Stimulated activated CD4-positive, alpha-beta T cell treated with anti-CD3 and anti-CD28 coated beads, Interleukin-1b, Interleukin-23, amount 100 ng/mL, for 4 hours (primary cell): ENCODE measurements around the gene ZNF777.
"Not testable (repeated sequence)": the region's sequence is repeated elsewhere in the genome, so short reads cannot be mapped to it uniquely, and the experiment has no call there.

Experiments used
- DNase-seq, 2 donors: peaks; one replicate each; pipeline ENCODE4 v3.0.0-alpha.2; 2020; ENCODE audit warnings: low read depth in 2 of 2

Gene ZNF777

GRCh38 chr7:149450821-149451220, 10.0 kb downstream of the ZNF777 start:
- no peak for DNase-seq

GRCh38 chr7:149449897-149450296, 11.0 kb downstream of the ZNF777 start:
- DNase-seq = no peak

GRCh38 chr7:149448961-149449360, 11.9 kb downstream of the ZNF777 start:
- DNase-seq = no peak

- DNase-seq = not testable (repeated sequence)
Measured at GRCh38 chr7:149446026-149446425, 14.8 kb downstream of the ZNF777 start.

GRCh38 chr7:149444287-149444686, 16.6 kb downstream of the ZNF777 start:
- no peak for DNase-seq

- no peak for DNase-seq
Measured at GRCh38 chr7:149443523-149443922, 17.3 kb downstream of the ZNF777 start.

- DNase-seq = no peak
Measured at GRCh38 chr7:149442924-149443323, 17.9 kb downstream of the ZNF777 start.

- DNase-seq = no peak
Measured at GRCh38 chr7:149440222-149440621, 20.6 kb downstream of the ZNF777 start.

- DNase-seq = no peak
Measured at GRCh38 chr7:149436358-149436757, 24.5 kb downstream of the ZNF777 start.

- no peak for DNase-seq
Measured at GRCh38 chr7:149433124-149433523, 27.7 kb downstream of the ZNF777 start.

- no peak for DNase-seq
Measured at GRCh38 chr7:149432121-149432691, 28.7 kb downstream of the ZNF777 start.

- no peak for DNase-seq
Measured at GRCh38 chr7:149431486-149432120, 29.3 kb downstream of the ZNF777 start.

GRCh38 chr7:149430192-149430591, 30.7 kb downstream of the ZNF777 start:
- no peak for DNase-seq

GRCh38 chr7:149427893-149428292, 33.0 kb downstream of the ZNF777 start:
- no peak for DNase-seq

GRCh38 chr7:149427096-149427680, 33.7 kb downstream of the ZNF777 start:
- DNase-seq = no peak

GRCh38 chr7:149423449-149424110, 37.3 kb downstream of the ZNF777 start:
- no peak for DNase-seq

GRCh38 chr7:149422914-149423301, 38.0 kb downstream of the ZNF777 start:
- peak; percentile 15 to 41 for DNase-seq

- DNase-seq = peak; percentile 63 to 72
Measured at GRCh38 chr7:149422162-149422913, 38.5 kb downstream of the ZNF777 start.

- DNase-seq = no peak
Measured at GRCh38 chr7:149420006-149420405, 40.9 kb downstream of the ZNF777 start.

GRCh38 chr7:149415391-149416071, 45.3 kb downstream of the ZNF777 start:
- DNase-seq = no peak

GRCh38 chr7:149414745-149415390, 46.0 kb downstream of the ZNF777 start:
- peak; percentile 15 to 56 for DNase-seq
